ENCODE results near the gene CEP85.

DNA sequence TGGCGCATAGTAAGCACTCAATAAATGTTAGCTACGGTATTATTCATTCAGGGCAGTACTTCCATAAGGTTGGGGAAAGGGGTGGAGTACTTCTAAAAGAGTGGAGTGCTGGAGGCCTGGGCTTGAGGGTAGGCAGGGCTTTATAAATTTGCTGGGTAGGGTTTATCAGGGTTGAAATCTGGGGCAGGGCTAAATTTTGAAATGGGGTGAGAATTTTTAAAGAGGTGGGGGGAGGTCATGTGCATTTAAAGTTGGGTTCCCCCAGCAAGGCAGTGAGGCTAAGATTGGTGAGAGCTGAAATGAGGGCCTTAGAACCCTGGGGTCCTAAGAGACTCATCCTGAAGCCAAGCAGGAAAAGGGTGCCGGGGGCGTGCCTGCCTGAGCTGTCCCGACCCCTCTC lies 33.6 kb upstream of the CEP85 start:
- TF ChIP-seq, protein P1, sequence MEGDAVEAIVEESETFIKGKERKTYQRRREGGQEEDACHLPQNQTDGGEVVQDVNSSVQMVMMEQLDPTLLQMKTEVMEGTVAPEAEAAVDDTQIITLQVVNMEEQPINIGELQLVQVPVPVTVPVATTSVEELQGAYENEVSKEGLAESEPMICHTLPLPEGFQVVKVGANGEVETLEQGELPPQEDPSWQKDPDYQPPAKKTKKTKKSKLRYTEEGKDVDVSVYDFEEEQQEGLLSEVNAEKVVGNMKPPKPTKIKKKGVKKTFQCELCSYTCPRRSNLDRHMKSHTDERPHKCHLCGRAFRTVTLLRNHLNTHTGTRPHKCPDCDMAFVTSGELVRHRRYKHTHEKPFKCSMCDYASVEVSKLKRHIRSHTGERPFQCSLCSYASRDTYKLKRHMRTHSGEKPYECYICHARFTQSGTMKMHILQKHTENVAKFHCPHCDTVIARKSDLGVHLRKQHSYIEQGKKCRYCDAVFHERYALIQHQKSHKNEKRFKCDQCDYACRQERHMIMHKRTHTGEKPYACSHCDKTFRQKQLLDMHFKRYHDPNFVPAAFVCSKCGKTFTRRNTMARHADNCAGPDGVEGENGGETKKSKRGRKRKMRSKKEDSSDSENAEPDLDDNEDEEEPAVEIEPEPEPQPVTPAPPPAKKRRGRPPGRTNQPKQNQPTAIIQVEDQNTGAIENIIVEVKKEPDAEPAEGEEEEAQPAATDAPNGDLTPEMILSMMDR (conservative IDR thresholded peaks at IDR 0.05; ENCODE audit: low read length) = no peak
- no peak for TF ChIP-seq EZH2phosphoT487 (IDR thresholded peaks at IDR 0.05; ENCODE audit: borderline replicate concordance)

All from Loucy (cell line).